Neural cell (in vitro differentiated cells): ENCODE results near the gene NNT.

Experiments
- EP300 ChIP-seq: fragments of 450-650 bp; conservative IDR thresholded peaks from 2 replicates; pipeline ENCODE4 v1.6.1; 2014; ENCODE audit warnings: antibody characterized with exemption, mild to moderate bottlenecking, moderate library complexity; ENCODE audit not compliant: poor library complexity, severe bottlenecking
- EZH2 ChIP-seq: fragments of 200-600, 300-800 bp; shearing (Covaris generic), sonication (generic); IDR thresholded peaks from 2 replicates; pipeline ENCODE4 v1.6.1; 2014; ENCODE audit warnings: antibody characterized with exemption, low read length, borderline replicate concordance, mild to moderate bottlenecking; ENCODE audit not compliant: insufficient read depth, poor library complexity, severe bottlenecking
- MXI1 ChIP-seq: fragments of 450-650 bp; conservative IDR thresholded peaks from 2 replicates; pipeline ENCODE4 v1.6.1; 2014; ENCODE audit warnings: antibody characterized with exemption, mild to moderate bottlenecking; ENCODE audit not compliant: poor library complexity, severe bottlenecking
- POLR2AphosphoS5 ChIP-seq: IDR thresholded peaks from 2 replicates; pipeline ENCODE4 v1.6.1; 2012
- RAD21 ChIP-seq: fragments of 450-650 bp; conservative IDR thresholded peaks from 2 replicates; pipeline ENCODE4 v1.6.1; 2014; ENCODE audit warnings: antibody characterized with exemption, mild to moderate bottlenecking, moderate library complexity
- REST ChIP-seq: IDR thresholded peaks from 2 replicates; pipeline ENCODE4 v1.6.1; 2012; ENCODE audit warnings: borderline replicate concordance
- SMC3 ChIP-seq: fragments of 450-650 bp; conservative IDR thresholded peaks from 2 replicates; pipeline ENCODE4 v1.6.1; 2014; ENCODE audit warnings: antibody characterized with exemption, mild to moderate bottlenecking, moderate library complexity; ENCODE audit not compliant: poor library complexity
- TAF1 ChIP-seq: IDR thresholded peaks from 2 replicates; pipeline ENCODE4 v1.6.1; 2012; ENCODE audit warnings: low read depth
- TF ChIP-seq, protein P1 (sequence below): fragments of 450-650 bp; IDR thresholded peaks from 2 replicates; pipeline ENCODE4 v1.5.1; 2014; ENCODE audit warnings: antibody characterized with exemption, mild to moderate bottlenecking, moderate library complexity; ENCODE audit not compliant: poor library complexity, severe bottlenecking

GRCh38 chr5:43702293-43702692 is 99.3 kb downstream of the NNT start:
- TF ChIP-seq, protein P1, sequence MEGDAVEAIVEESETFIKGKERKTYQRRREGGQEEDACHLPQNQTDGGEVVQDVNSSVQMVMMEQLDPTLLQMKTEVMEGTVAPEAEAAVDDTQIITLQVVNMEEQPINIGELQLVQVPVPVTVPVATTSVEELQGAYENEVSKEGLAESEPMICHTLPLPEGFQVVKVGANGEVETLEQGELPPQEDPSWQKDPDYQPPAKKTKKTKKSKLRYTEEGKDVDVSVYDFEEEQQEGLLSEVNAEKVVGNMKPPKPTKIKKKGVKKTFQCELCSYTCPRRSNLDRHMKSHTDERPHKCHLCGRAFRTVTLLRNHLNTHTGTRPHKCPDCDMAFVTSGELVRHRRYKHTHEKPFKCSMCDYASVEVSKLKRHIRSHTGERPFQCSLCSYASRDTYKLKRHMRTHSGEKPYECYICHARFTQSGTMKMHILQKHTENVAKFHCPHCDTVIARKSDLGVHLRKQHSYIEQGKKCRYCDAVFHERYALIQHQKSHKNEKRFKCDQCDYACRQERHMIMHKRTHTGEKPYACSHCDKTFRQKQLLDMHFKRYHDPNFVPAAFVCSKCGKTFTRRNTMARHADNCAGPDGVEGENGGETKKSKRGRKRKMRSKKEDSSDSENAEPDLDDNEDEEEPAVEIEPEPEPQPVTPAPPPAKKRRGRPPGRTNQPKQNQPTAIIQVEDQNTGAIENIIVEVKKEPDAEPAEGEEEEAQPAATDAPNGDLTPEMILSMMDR: no peak
- TF ChIP-seq POLR2AphosphoS5 (no peak), EZH2 (no peak), TAF1 (no peak), REST (no peak), RAD21 (no peak), MXI1 (no peak), SMC3 (no peak), EP300 (no peak)
